Measurements from ENCODE around the gene RAB3GAP2. TPM values are rescaled to one million over a fixed set of nuclear protein-coding genes. Genes with fewer than 3 reads are reported as not detected.

Gene RAB3GAP2
- total RNA-seq, 4 donors from 2014 or later: 16.5 to 24.2 (median 18.0) TPM

DNA sequence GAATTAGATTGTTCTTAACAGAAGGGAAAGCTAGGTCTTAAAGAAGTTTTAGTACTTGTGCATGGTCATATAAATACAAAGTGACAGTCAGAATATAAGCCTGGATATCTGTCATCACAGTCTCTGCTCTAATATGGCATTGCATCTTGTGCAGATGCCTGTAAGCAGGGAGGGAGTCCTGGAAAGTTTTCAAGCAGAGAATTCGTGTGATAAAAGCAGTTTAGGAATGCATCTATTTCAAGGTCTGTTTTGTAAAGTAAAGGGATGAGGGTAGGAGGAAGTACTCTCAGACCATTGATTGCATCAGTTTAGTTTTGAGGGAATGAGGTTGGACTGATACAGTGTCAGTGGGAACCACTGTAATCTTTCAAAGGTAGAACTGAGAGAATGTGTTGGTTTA is 147.7 kb downstream of the RAB3GAP2 start:
- intact Hi-C loops (cut with DNase I; ENCODE audit: low total_unique reads): no loop called here
- no peak for ATAC-seq
- Histone ChIP-seq H3K4me1 (no peaks in the 10 kb centered on the region), H3K27me3 (no peaks in the 10 kb centered on the region), H3K27ac (no peak overlapping the region), H3K9me3 (no peaks in the 10 kb centered on the region), H3K36me3 (peaks cover 0 to 28% of the 10 kb centered on the region in 2 donors), H3K4me3 (no peak overlapping the region)
- in situ Hi-C loops (cut with MboI; ENCODE audit: low sequenced_read_pairs in 4 of 4): no loop called here
- DNase-seq: no peak
- TF ChIP-seq POLR2A (IDR thresholded peaks at IDR 0.05): no peak
- TF ChIP-seq, protein P1, sequence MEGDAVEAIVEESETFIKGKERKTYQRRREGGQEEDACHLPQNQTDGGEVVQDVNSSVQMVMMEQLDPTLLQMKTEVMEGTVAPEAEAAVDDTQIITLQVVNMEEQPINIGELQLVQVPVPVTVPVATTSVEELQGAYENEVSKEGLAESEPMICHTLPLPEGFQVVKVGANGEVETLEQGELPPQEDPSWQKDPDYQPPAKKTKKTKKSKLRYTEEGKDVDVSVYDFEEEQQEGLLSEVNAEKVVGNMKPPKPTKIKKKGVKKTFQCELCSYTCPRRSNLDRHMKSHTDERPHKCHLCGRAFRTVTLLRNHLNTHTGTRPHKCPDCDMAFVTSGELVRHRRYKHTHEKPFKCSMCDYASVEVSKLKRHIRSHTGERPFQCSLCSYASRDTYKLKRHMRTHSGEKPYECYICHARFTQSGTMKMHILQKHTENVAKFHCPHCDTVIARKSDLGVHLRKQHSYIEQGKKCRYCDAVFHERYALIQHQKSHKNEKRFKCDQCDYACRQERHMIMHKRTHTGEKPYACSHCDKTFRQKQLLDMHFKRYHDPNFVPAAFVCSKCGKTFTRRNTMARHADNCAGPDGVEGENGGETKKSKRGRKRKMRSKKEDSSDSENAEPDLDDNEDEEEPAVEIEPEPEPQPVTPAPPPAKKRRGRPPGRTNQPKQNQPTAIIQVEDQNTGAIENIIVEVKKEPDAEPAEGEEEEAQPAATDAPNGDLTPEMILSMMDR (IDR thresholded peaks at IDR 0.05 in 4 of 5, conservative IDR thresholded peaks at IDR 0.05 in 1 of 5): no peak

DNA sequence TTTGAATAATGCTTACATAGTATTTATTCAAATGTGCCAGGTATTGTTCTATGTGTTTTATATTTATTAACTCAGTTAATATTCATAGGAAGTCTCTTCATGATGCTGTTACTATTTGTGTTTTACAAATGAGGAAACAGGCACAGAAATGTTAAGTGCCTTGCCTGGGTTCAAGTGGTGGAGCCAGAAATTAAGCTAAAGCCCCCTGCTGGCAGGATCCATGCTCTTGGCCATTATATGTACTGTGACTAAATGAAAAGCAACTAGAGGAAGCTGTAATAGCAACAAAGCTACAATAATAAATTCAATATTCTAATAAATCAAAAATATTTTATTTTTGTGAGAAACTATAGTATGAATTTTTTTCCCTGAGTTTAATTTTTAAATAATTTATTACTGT is 148.4 kb downstream of the RAB3GAP2 start:
- no peaks in the 10 kb centered on the region for H3K27me3 ChIP-seq
- DNase-seq (no peak), ATAC-seq (no peak)
- H3K27ac ChIP-seq: no peak overlapping the region
- no peaks in the 10 kb centered on the region for H3K9me3 ChIP-seq
- no peak overlapping the region for H3K4me3 ChIP-seq
- intact Hi-C loops (cut with DNase I; ENCODE audit: low total_unique reads) (no loop called here), in situ Hi-C loops (cut with MboI; ENCODE audit: low sequenced_read_pairs in 4 of 4) (no loop called here)
- peaks cover 0 to 22% of the 10 kb centered on the region in 2 donors for H3K36me3 ChIP-seq
- H3K4me1 ChIP-seq: no peaks in the 10 kb centered on the region
- TF ChIP-seq POLR2A (IDR thresholded peaks at IDR 0.05): no peak
- TF ChIP-seq, protein P1 (IDR thresholded peaks at IDR 0.05 in 4 of 5, conservative IDR thresholded peaks at IDR 0.05 in 1 of 5): no peak

DNA sequence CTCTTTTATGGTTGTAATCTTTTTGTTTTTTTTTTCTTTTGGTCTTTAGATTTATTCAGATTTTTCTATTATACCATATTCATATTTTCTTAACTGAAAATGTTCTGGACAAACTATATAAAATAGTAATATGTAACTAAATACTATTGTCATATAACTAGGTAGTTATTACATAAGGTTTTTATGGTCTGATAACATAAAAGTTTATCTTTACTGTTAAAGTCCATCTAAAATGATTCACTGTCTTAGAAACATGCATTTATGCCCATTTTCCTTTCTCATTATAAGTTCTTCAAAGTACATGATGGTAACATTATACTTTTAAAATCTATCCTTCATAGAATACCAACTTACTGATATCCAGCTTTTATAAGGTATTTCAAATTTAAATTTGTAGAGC is 149.2 kb downstream of the RAB3GAP2 start:
- Histone ChIP-seq H3K4me3 (no peak overlapping the region), H3K36me3 (peaks cover 0 to 14% of the 10 kb centered on the region in 2 donors), H3K9me3 (no peaks in the 10 kb centered on the region), H3K27ac (no peak overlapping the region), H3K4me1 (no peaks in the 10 kb centered on the region), H3K27me3 (no peaks in the 10 kb centered on the region)
- in situ Hi-C loops (cut with MboI; ENCODE audit: low sequenced_read_pairs in 4 of 4): no loop called here
- ATAC-seq (no peak), DNase-seq (no peak)
- intact Hi-C loops (cut with DNase I; ENCODE audit: low total_unique reads): no loop called here
- TF ChIP-seq POLR2A (IDR thresholded peaks at IDR 0.05): no peak
- TF ChIP-seq, protein P1 (IDR thresholded peaks at IDR 0.05 in 4 of 5, conservative IDR thresholded peaks at IDR 0.05 in 1 of 5): no peak

DNA sequence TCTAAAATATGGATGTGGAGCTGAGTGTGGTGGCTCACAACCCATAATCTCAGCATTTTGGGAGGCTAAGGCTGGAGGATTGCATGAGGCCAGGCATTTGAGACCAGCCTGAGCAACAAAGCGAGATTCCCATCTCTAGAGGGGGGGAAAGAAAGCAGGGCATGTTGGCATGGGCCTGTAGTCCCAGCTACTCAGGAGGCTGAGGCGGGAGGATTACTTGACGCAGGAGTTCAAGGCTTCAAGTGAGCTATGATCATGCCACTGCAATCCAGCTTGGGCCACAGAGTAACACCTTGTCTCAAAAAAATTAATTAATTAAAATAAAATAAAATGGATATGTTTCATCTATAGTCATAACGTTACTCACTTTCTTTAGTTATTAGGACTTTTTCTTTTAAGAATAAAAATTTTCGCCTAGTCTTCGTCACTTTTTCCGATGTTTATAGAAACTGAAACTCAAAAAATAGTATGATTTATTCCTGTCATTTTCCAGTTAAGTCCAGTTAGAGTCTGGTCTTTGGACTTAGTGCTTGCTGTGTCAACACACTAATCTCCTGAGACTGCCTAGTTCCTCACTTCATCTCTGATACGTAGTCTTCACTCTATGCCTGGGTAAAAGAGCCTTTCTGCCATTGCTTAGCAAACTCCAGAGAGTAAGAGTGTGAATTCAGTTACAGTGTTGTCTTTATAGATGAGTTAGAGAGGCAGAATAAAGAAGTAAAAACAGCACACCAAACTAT is 150.3 kb downstream of the RAB3GAP2 start:
- peaks cover 0 to 9% of the 10 kb centered on the region in 2 donors for H3K36me3 ChIP-seq

More for the DNA sequence above, 150.3 kb downstream of the RAB3GAP2 start:
- no peaks in the 10 kb centered on the region for H3K9me3 ChIP-seq
- no peak for TF ChIP-seq POLR2A (IDR thresholded peaks at IDR 0.05)
- TF ChIP-seq, protein P1 (IDR thresholded peaks at IDR 0.05 in 4 of 5, conservative IDR thresholded peaks at IDR 0.05 in 1 of 5): no peak
- DNase-seq: no peak
- H3K27ac ChIP-seq: no peak overlapping the region
- H3K4me1 ChIP-seq: no peaks in the 10 kb centered on the region
- intact Hi-C loops (cut with DNase I; ENCODE audit: low total_unique reads): no loop called here
- no peaks in the 10 kb centered on the region for H3K27me3 ChIP-seq
- in situ Hi-C loops (cut with MboI; ENCODE audit: low sequenced_read_pairs in 4 of 4): no loop called here
- ATAC-seq: no peak
- H3K4me3 ChIP-seq: no peak overlapping the region
